OCI-LY1 (cell line): ENCODE results near the gene PDE1C.

ENCODE experiments used
- H2AFZ ChIP-seq: fragments of 200-600 bp; sonication (generic), shearing (Covaris generic); 2 replicates; pipeline ENCODE4 v1.6.0; 2014; ENCODE audit warnings: antibody characterized with exemption, mild to moderate bottlenecking, low read length
- H3F3A ChIP-seq: fragments of 200-600 bp; sonication (generic), shearing (Covaris generic); 2 replicates; pipeline ENCODE4 v1.6.0; 2014; ENCODE audit warnings: mild to moderate bottlenecking, antibody characterized with exemption, low read length, moderate library complexity; ENCODE audit not compliant: insufficient read depth
- H3K27ac ChIP-seq: fragments of 200-600 bp; sonication (generic); 2 replicates; pipeline ENCODE4 v1.5.1; 2014; ENCODE audit warnings: low read length, mixed run types, mild to moderate bottlenecking, low read depth; ENCODE audit not compliant: poor library complexity, severe bottlenecking
- H3K27me3 ChIP-seq: fragments of 200-600 bp; sonication (generic); 2 replicates; pipeline ENCODE4 v1.6.0; 2014; ENCODE audit warnings: antibody characterized with exemption, mild to moderate bottlenecking, low read length, moderate library complexity; ENCODE audit not compliant: insufficient read depth
- H3K36me3 ChIP-seq: fragments of 200-600 bp; sonication (generic); 2 replicates; pipeline ENCODE4 v1.6.1; 2014; ENCODE audit warnings: mild to moderate bottlenecking, antibody characterized with exemption, low read length, moderate library complexity, mixed read lengths; ENCODE audit not compliant: insufficient read depth
- H3K4me1 ChIP-seq: fragments of 200-600 bp; sonication (generic); 2 replicates; pipeline ENCODE4 v1.5.1; 2014; ENCODE audit warnings: mild to moderate bottlenecking, low read length, moderate library complexity; ENCODE audit not compliant: insufficient read depth, severe bottlenecking
- H3K4me2 ChIP-seq: fragments of 200-600 bp; sonication (generic), shearing (Covaris generic); 2 replicates; pipeline ENCODE4 v1.6.1; 2014; ENCODE audit warnings: low read length
- H3K4me3 ChIP-seq: fragments of 200-600 bp; sonication (generic); 2 replicates; pipeline ENCODE4 v1.5.1; 2014; ENCODE audit warnings: low read length, low read depth, mild to moderate bottlenecking, mixed read lengths; ENCODE audit not compliant: poor library complexity, severe bottlenecking
- H3K79me2 ChIP-seq: fragments of 200-600 bp; shearing (Covaris generic); 2 replicates; pipeline ENCODE4 v1.6.1; 2016; ENCODE audit warnings: mixed run types, low read length, mixed read lengths; ENCODE audit not compliant: insufficient read depth
- H3K9ac ChIP-seq: fragments of 200-600 bp; sonication (generic), shearing (Covaris generic); 2 replicates; pipeline ENCODE4 v1.6.1; 2014; ENCODE audit warnings: mild to moderate bottlenecking, low read length, mixed read lengths
- H3K9me2 ChIP-seq: fragments of 200-600 bp; sonication (generic), shearing (Covaris generic); 2 replicates; pipeline ENCODE4 v1.6.1; 2014; ENCODE audit warnings: low read depth, mild to moderate bottlenecking, low read length, mixed read lengths
- H3K9me3 ChIP-seq: fragments of 200-600 bp; shearing (Covaris generic); 2 replicates; pipeline ENCODE4 v1.6.1; 2014; ENCODE audit warnings: low read length, mixed read lengths
- H4K20me1 ChIP-seq: fragments of 200-600 bp; sonication (generic), shearing (Covaris generic); 2 replicates; pipeline ENCODE4 v1.6.0; 2016; ENCODE audit warnings: mild to moderate bottlenecking, low read length; ENCODE audit not compliant: insufficient read depth
- CTCF ChIP-seq: fragments of 200-600 bp; sonication (generic), shearing (Covaris generic); IDR thresholded peaks from 2 replicates; pipeline ENCODE4 v1.5.1; 2017; ENCODE audit warnings: mild to moderate bottlenecking, antibody characterized with exemption, low read length, moderate library complexity, mixed read lengths
- EZH2 ChIP-seq: fragments of 200-600 bp; sonication (generic), shearing (Covaris generic); IDR thresholded peaks from 2 replicates; pipeline ENCODE4 v1.8.0; 2017; ENCODE audit warnings: borderline replicate concordance, mixed run types, mild to moderate bottlenecking, antibody characterized with exemption, low read length, moderate library complexity, mixed read lengths

PDE1C gene

GRCh38 chr7:31705377-31705776, 364.8 kb downstream of the PDE1C start:
- no peak overlapping the region for H3K4me3 ChIP-seq
- no peak for TF ChIP-seq EZH2
- no peak for TF ChIP-seq CTCF
- H3K4me2 ChIP-seq, result no peak overlapping the region
- no peak overlapping the region for H3K9ac ChIP-seq
- H3K9me3 ChIP-seq, result no peaks in the 10 kb centered on the region
- no peak overlapping the region for H3K27ac ChIP-seq
- H3K9me2 ChIP-seq, result no peaks in the 10 kb centered on the region
- H3K27me3 ChIP-seq, result no peaks in the 10 kb centered on the region
- no peaks in the 10 kb centered on the region for H4K20me1 ChIP-seq
- no peaks in the 10 kb centered on the region for H3K79me2 ChIP-seq
- no peaks in the 10 kb centered on the region for H3F3A ChIP-seq
- no peaks in the 10 kb centered on the region for H3K4me1 ChIP-seq
- H2AFZ ChIP-seq, result no peak overlapping the region
- H3K36me3 ChIP-seq, result no peaks in the 10 kb centered on the region

GRCh38 chr7:31702354-31702753, 367.9 kb downstream of the PDE1C start:
- Histone ChIP-seq H3K9me3 (no peaks in the 10 kb centered on the region), H3K4me1 (no peaks in the 10 kb centered on the region), H3K27me3 (no peaks in the 10 kb centered on the region), H3K4me3 (no peak overlapping the region), H3K79me2 (no peaks in the 10 kb centered on the region), H3F3A (no peaks in the 10 kb centered on the region), H3K36me3 (no peaks in the 10 kb centered on the region), H2AFZ (no peak overlapping the region), H3K9me2 (no peaks in the 10 kb centered on the region), H4K20me1 (no peaks in the 10 kb centered on the region), H3K9ac (no peak overlapping the region), H3K4me2 (no peak overlapping the region), H3K27ac (no peak overlapping the region)
- no peak for TF ChIP-seq EZH2
- no peak for TF ChIP-seq CTCF
